NCI-H2196 treated with DMSO at 0.1 percent for 48 hours (cell line): Measurements from ENCODE around the gene ZNF239.
"Not testable (repeated sequence)": the region's sequence is repeated elsewhere in the genome, so short reads cannot be mapped to it uniquely, and the experiment has no call there.

Experiments used
- DNase-seq: peaks from one replicate; lab custom pipeline; 2025; ENCODE audit not compliant: unreplicated experiment; lab: John Stamatoyannopoulos, UW

ZNF239 gene

DNA sequence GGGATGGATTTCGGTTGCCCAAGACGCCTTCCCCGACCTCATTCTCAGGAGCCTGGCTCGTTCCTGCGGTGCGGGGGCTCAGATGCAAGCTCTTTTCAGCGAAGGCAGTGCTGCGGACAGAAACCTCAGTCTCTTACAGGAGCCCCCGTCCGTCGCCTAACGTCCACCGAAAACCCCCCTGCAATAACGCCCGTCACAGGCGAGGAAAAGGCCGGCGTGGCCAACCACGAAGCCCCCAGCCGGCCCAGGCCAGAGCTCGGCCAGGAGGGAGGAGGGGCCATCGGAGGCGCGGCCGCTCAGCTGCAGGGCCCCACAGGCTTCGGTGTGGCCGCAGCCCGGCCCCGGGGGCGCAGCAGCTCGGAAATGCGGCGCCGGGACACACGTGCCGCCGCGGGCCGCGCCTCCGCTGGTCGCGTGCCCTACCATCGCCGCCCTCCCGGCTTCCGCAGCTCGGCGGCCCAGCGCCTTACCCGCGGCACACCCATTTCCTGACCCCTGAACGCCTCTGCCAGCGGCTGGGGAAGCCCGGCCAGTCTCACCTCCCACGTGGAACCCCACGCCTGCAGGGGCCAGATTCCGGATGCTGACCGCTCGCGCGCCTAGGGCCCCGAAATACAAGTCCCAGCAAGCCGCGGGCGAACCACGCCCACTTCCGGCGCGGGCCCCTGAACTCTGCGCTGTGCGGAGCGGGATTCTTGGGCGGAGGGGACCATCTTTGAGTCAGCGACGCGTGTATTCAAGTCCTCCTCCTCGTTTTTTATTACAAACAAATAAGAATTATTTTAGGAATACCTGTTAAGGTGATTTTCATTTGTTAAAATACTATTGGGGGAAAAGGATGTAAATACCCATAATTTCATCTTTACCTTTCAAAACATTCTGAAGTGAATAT lies at the start of gene ZNF239:
Gene ZNF239 (minus strand): TSS at position 616 of the 892 bp plus-strand sequence. CDS start 16,537 bp downstream, outside the sequence.
- DNase-seq, result peak; percentile 38

DNA sequence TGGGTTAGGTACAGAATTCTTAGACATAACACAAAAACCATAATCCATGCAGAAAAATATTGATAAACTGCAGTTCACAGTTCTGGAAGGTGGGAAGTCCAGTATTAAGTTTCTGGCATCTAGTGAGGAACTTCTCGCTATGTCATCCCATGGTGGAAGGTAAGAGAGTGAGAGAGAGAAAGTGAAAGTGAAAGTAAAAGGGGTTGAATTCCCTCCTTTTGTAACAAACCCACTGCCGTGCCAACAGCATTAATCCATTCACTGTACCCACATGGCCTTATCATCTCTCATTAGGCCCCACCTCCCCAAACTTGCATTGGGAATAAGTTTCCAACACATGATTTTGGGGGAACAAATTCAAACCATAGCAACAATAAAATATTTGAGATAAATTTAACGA lies 48.9 kb upstream of the ZNF239 start:
- DNase-seq, result peak; percentile 1

DNA sequence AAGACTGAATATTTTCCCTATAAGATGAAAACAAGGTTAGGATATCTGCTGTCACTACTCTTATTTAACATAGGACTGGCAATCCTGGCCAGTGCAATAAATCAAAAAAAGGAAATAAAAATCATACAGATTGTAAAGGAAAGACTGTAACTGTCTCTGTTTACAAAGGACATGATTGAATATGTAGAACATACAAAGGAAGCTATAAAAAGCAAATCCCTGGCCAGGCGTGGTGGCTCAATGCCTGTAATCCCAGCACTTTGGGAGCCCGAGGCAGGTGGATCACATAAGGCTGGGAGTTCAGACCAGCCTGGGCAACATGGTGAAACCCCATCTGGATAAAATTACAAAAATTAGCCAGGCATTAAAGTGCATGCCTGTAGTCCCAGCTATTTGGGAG lies 47.6 kb upstream of the ZNF239 start:
- no peak for DNase-seq

DNA sequence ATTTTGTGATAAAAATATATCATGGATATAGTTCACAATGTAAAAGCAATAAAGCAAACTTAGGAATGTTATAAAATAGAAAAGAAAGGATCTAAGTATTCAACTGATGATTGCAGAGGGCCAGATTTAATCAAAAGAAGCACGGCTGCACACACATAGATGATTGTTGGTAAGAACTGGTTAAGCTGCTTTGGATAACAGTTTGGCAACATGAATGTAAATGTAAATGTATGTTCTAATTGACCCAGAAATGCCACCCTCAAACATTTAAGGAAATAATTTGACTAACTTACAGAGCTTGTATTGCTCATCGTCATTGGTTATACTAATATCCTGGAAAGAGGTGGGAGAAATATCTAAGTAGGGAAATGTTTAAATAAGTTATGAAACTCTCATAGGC lies 45.0 kb upstream of the ZNF239 start:
- DNase-seq, result no peak

DNA sequence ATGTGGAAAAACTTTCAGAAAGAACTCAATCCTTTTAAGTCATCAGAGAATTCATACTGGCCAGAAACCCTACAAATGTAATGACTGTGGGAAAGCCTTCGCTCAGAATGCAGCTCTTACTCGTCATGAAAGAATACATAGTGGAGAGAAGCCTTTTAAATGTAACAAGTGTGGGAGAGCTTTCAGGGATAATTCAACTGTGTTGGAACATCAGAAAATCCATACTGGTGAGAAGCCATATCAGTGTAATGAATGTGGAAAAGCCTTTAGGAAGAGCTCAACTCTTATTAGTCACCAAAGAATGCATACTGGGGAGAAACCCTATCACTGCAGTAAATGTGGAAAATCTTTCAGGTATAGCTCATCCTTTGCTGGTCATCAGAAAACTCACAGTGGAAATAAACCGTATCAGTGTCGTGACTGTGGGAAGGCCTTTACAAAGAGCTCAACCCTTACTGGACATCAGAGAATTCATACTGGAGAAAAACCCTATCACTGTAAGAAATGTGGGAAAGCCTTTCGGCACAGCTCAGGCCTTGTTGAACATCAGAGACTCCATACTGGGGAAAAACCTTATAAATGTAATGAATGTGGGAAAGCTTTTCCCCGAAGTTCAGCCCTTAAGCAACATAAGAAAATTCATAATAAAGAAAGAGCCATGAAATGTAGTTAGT lies 42.4 kb upstream of the ZNF239 start:
- no peak for DNase-seq

DNA sequence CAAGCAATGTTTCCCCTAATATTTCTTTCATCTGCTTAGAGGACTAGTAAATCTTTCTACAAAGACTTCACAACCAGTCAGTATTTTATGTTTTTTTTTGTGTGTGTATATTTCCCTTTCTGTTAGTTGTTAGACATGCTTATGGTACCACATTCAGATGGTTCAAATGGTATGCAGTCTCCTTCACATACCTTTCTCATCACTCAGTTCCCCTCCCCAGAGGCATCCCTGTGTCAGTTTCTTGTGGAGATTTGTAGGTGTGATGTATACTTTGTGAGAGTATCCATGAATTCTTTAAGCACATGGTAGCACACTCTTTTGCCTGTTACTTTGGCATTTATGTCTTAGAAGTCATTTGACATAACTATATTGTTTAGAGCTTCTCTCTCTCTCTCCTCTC lies 36.2 kb upstream of the ZNF239 start:
- no peak for DNase-seq

DNA sequence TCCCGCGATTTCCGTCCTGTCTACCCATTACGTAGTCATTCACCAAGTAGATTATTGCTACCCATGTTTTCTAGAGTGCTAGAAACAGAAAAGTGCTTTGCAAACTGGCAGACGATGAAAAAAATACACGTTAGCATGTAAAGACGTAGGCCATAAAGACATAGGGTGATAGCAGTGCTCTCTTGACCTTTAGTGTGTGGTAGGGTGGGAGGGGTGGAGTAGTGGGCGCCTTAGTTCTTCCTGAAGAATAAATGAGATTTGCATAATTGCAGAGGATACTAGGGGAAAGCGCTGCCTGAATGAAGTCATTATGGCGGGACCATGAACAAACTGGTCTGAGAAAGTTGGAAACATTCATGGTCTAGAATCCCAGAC lies 32.8 kb upstream of the ZNF239 start:
- no peak for DNase-seq

DNA sequence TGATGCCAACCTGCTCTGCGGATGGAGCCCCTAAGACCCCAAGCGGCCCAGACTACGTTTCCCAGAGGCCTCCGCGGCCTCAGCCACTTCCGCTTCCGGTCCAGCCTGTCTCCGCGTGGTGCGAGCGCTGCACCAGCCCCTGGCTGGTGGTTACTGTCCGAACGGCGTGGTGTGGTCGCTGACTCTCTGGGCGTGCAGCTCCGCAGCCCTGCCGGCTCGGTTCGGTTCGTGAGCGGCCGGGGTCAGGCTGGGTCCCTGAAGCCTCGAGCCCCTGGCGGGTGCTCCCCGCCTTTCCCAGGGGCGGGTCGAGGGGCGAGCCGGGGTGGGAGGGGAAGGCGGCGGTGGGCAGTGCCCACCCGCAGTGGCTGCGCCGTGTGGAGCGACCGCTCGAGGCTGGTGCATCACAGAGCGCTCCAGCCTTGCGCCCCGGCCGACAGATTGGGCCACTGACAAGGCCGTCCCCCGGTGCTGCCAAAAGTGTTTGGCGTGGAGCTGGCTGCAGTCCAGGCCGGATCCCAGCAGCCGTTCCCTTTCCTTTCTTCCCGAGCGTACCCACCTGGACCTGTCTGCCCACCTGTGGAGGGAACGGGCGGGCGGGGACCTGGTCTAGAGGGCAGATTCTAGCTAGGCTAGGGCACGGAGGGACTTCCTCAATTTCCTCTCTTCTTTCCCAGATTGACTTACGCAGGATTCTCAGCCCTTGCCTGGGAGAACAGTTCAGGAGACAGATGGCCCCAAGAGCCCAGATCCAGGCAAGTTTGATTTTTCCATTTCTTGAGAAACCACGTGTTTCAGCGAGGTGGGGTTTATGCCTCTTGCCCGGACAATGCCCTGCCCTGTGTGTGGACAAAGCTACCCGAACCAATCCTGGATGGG lies 32.1 kb upstream of the ZNF239 start, which contains the start of gene ZNF485:
Gene ZNF485 (plus strand): TSS at position 116 of the 876 bp plus-strand sequence. CDS start 613 bp downstream, at position 729.
- peak; percentile 10 for DNase-seq

DNA sequence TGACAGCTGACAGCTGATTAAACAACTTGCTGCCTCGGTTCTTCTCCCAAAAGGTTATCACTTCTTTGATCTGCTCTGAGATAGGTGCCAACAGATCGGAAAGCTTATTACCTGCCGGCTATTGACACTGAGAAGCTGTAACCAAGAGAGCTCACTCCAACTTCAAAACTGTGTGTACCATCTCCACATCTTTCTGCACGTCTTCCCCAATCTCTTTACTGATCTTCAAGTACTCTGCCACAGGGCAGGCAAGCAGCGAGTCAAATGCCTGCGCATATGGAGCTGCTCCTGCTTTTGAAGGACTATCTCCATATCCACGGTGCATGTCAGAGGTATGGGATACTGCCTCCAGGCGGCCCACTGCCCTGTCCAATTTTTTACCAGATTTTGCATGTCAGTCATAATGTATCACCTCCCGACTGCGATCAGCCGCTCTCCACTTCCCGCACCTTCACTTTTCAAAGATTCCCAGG lies 31.5 kb upstream of the ZNF239 start:
- DNase-seq, result no peak

DNA sequence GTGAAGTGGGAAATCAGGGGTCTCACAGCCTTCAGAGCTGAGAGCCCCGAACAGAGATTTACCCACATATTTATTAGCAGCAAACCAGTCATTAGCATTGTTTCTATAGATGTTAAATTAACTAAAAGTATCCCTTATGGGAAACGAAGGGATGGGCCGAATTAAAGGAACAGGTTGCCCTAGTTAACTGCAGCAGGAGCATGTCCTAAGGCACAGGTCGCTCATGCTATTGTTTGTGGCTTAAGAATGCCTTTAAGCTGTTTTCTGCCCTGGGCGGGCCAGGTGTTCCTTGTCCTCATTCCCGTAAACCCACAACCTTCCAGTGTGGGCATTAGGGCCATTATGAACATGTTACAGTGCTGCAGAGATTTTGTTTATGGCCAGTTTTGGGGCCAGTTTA lies 27.2 kb upstream of the ZNF239 start:
- not testable (repeated sequence) for DNase-seq

DNA sequence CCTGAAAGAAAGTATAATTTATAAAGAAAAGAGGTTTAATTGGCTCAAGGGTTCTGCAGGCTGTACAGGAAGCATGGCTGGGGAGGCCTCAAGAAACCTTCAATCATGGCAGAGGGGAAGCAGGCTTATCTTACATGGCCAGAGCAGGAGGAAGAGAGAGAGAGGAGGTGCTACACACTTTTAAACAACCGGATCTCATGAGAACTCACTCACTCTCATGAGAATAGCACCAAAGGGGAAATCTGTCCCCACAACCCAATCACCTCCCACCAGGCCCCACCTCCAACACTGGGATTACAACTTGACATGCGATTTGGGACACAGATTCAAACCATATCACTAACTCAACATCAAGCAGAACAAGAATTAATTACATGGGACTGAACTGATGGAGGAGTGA lies 24.9 kb upstream of the ZNF239 start:
- no peak for DNase-seq

DNA sequence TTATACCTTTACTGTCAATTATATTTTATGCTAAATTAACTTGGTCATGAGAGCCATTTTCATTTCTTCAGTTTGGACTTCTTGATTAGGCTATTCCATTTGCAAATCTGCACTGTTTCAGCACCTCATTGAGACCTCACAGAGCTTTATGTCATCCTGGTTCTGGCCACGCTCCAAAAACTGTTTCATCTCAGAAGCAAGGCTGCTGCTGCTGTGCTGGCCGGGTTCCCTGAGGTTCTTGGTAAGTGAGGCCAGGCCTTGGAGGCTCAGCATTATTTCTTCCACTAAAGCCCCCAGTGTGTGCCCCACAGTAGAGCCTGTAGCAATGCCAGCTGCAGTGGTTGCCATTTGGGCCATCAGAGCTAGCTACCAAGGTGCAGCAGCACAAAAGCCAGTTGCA lies 24.0 kb upstream of the ZNF239 start:
- DNase-seq, result no peak

DNA sequence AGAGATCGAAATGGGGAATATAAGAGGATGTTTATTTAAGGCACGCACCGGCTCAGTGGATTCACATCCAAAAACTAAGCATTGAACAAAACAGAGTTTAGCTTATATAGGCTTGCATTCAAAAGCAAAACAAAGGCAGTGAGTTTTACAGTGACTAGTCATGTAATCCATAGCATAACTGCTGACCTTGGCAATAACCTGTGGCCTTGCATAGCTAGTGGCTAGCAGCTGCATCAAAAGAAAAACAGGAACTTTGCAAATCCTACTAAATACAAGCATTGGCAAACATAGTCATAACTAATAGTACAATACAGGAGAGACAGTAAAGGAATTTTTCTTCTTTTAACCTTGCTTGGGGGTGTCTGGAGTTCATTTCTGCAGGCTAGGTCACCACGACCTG lies 22.1 kb upstream of the ZNF239 start:
- DNase-seq, result no peak

DNA sequence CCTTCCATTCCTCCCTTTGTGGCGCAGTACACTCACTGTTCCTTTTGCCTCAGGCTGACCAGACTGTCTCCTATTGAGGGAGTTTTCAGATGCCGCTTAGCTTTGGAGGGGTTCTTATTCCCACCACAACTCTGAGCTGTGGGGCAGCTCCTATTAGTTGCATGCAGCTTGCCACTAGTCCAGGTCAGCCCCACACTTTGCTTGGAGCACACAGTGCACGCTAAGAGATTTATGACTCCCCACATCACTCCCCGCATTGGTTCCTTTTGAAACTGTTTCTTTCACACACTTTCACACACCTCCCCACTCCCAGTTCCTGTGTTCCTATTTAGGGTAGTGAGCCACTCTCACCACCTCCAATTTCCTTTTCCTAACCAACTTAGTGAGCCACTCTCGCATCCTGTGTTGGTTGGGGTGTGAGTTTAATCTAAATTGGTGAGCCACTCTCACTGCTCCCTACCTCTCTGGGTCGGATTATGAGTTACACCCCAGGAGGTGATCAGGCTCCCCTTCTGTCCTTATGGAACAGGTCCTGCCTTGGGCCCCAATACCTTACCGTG lies 21.4 kb upstream of the ZNF239 start:
- DNase-seq, result no peak

DNA sequence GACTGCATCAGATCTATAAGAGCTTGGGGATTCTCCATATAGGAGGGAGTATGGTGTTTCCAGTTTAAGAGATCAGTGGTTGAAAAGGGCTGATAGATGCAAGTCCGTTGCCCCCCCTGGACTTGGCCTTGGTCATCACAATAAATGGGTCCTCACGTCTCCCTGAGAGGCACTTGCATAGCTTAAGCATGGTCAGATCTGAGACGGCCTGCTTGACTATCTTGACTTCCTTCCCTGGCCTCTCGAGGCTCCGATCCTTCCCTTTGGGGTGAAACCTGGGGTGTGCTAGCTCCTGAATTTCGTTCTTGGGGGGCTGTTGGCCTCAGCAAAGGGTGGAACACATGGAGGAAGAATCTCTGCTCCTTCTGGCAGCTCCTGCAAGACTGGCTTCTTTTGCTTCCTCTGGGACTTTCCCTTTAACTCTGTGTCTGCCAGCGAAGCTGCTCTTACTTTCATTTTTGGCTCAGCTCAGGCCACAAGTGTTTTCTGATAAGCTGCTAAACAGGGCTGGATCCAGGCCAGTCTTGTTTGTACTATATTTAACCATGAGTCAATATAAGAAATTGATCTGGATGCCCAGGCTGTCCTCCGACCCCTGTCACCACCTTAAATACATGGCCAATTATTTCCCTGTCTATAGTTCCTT lies 20.7 kb upstream of the ZNF239 start:
- DNase-seq, result no peak

DNA sequence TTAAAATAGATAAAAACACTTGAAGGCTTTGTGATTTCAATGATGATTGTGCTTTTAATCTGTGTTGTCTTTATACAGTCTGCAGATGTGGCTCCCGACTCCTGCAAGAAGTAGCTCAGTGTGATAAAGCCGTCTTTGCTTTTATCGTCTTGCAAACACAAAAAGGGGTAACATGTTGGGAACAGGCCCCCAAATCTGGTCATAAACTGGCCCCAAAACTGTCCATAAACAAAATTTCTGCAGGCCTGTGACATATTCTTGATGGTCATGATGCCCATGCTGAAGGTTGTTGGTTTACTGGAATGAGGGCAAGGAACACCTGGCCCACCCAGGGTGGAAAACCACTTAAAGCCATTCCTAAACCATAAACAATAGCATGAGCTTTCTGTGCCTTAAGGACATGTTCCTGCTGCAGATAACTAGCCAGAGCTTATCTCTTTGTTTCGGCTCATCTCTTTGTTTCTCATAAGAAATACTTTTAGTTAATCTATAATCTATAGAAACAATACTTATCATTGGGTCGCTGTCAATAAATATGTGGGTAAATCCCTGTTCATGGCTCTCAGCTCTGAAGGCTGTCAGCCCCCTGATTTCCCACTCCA lies 17.0 kb upstream of the ZNF239 start:
- DNase-seq, result no peak

DNA sequence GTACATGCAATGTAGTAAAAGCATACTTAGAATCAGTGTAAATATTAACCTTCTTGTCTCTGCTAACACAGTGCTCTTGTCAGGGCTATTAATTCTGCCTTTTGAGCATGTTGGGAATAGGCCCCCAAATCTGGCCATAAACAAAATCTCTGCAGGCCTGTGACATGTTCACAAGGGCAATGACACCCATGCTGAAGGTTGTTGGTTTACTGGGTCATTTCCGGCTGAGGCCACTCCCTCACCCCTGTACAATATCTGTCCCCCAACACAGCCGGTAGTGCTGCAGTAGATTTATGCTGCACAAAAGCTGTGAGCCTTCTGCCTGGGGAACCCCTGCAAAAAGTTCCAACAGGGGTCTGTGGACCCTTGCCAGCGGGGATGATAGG lies 12.3 kb upstream of the ZNF239 start:
- DNase-seq, result not testable (repeated sequence)

DNA sequence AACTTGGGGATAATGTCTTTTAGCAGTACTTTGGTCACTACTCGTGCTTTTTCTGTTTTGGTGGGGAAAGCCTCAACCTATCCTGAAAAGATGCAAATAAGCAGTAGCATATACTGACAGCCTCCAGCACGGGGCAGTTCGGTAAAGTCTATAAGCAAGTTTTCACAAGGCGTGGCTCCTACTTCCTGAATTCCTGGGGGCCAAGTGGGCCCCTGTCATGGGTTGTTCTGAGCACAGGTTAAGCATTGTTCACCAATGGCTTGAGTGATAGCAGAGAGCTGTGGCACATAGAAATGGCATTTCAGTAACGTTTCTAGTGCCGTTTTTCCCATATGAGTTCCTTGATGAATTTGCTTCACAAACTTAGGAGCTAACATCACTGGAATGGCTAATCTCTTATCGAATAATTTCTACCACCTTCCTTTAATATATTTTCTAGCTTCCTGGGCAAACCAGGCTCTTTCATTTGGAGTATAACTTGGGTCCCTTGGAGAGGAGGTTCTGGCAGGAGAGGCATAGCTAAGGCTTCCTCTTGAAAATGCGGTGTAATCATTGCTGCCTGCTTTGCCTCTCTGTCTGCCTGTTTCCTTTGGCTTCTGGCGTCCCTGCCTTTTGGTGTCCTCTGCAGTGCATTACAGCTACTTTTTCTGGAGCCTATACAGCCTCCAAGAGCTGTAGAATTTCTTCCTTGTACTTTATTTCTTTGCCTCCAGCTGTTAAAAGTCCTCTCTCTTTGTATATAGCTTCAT lies 11.7 kb upstream of the ZNF239 start:
- no peak for DNase-seq

DNA sequence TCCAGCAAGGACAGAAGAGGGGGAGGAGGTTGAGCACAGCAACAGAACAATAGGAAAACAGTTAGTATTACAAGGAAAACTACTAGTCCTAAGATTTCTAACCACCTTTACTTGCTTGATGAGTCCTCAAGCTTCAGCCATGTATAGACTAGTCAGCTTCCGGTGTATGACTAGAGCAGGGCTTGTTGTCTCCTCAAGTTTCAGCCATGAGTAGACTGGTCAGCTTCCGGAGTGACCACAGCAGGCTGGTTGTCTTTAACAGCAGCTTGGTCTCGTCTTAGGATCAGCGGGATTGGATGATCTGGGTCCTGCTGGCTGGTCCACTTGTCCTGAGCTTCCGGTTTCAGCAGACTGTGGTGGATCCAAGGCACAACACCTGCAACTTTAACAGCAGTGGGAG lies 10.6 kb upstream of the ZNF239 start:
- DNase-seq, result no peak
